Measurements from ENCODE around the gene MYBBP1A.

MYBBP1A gene

DNA sequence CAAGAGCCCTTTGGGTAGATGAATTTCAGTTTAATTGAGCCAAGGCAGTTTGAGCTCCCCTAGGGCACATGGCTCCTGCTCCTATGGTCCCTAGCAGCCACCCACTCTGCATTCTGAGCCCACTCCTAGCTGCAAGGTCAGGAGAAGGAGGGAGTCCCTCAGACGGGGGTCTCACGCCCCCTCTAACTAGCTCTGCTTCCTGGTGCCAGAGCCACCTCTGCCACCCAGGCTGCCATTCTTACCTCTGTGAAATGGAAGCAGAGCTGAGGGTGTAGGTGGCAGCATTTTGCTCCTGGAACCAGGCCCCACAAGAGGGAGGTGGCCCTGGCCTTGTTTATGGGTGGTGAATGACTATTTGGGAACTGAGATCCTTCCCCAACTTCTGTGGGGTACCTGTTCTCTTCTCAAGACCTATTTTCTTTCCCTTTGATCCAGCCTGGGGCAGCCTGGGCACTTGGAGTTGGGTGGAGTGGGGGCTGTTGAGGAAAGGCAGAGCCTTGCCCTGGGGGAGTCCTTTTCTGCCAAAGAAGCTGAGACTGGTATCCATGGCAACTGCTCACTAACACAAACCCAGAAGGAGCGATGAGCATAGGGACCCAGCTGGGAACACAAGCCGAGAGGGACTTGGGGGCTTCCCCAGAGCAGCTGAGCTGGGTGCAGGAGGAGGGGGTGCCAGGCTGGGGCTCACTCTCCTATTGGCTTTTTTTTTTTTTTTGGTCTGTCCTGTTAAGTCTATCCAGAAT is 51.7 kb downstream of the MYBBP1A start:
- no peak overlapping the region for H3K9ac ChIP-seq (ENCODE audit: low read length)
- peaks cover 9% of the 10 kb centered on the region for H3K27me3 ChIP-seq (ENCODE audit: control insufficient read depth, insufficient read depth, low read length)
- H3K4me3 ChIP-seq (ENCODE audit: low read length): no peak overlapping the region
- no peak overlapping the region for H3K27ac ChIP-seq (ENCODE audit: low read depth, low read length)
- no peaks in the 10 kb centered on the region for H3K4me1 ChIP-seq (ENCODE audit: control insufficient read depth, insufficient read depth, low read length)
- H3K36me3 ChIP-seq (ENCODE audit: control insufficient read depth, insufficient read depth, low read length): no peaks in the 10 kb centered on the region

GRCh38 chr17:4502466-4503154 is 52.6 kb downstream of the MYBBP1A start:
- Histone ChIP-seq H3K4me1 (ENCODE audit: control insufficient read depth, insufficient read depth, low read length) (no peaks in the 10 kb centered on the region), H3K9ac (ENCODE audit: low read length) (no peak overlapping the region), H3K4me3 (ENCODE audit: low read length) (no peak overlapping the region), H3K36me3 (ENCODE audit: control insufficient read depth, insufficient read depth, low read length) (no peaks in the 10 kb centered on the region), H3K27ac (ENCODE audit: low read depth, low read length) (no peak overlapping the region), H3K27me3 (ENCODE audit: control insufficient read depth, insufficient read depth, low read length) (peaks cover 9% of the 10 kb centered on the region)

DNA sequence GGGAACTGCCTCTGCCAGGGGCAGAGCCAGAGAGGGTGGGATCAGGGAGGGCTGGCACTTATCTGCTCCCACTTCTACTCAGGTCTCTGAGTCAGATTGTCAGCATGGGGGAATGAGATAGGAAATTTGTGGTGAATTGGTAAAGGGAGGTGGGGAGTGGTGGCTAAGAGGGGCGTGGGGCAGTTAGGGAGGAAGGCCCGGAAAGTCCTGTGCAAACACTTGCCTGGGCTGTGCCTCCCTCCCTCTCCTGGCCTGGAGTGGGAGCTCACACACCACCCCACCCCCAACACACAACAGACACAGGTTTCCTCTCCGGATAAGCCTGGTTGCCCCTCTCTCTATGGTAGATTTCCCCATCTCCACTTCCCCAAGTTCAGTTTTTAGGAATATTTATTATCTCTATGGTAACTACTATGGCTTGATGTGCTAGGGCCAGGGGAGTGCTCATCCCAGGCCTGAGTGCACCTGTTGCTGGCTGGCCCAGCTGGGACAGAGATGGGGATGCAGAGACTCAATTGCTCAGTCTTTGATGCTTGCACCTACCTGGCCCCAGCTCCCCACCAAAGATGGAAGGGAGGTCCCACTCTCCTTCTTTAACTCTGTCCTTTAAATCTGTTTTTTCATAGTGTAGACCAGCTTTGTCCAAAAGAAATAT is 53.8 kb downstream of the MYBBP1A start:
- Histone ChIP-seq H3K27me3 (ENCODE audit: control insufficient read depth, insufficient read depth, low read length) (peaks cover 9% of the 10 kb centered on the region), H3K4me3 (ENCODE audit: low read length) (no peak overlapping the region), H3K27ac (ENCODE audit: low read depth, low read length) (no peak overlapping the region), H3K9ac (ENCODE audit: low read length) (no peak overlapping the region), H3K4me1 (ENCODE audit: control insufficient read depth, insufficient read depth, low read length) (no peaks in the 10 kb centered on the region), H3K36me3 (ENCODE audit: control insufficient read depth, insufficient read depth, low read length) (no peaks in the 10 kb centered on the region)

DNA sequence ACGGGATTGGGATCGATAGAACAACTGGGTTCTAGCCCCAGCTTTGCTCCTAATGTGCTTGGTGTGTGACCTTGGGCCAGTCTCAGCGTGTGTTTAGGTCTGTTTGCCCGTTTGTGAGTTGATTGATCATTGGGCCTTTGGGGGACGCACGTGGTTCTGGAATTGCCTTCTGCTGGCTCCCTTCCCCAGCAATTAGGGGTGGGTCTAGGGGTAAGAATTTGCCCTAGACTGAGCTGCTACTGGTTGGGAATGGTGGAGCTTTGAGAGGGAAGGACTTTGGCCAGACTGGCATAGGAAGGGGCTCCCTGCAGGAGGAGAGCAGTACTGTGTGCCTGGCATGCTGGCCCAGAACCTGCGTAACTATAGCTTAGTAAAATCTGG is 55.0 kb downstream of the MYBBP1A start:
- Histone ChIP-seq H3K4me3 (ENCODE audit: low read length) (peak overlapping the region; percentile 56), H3K9ac (ENCODE audit: low read length) (no peak overlapping the region), H3K27me3 (ENCODE audit: control insufficient read depth, insufficient read depth, low read length) (peaks cover 9% of the 10 kb centered on the region), H3K36me3 (ENCODE audit: control insufficient read depth, insufficient read depth, low read length) (no peaks in the 10 kb centered on the region), H3K27ac (ENCODE audit: low read depth, low read length) (no peak overlapping the region), H3K4me1 (ENCODE audit: control insufficient read depth, insufficient read depth, low read length) (no peaks in the 10 kb centered on the region)

DNA sequence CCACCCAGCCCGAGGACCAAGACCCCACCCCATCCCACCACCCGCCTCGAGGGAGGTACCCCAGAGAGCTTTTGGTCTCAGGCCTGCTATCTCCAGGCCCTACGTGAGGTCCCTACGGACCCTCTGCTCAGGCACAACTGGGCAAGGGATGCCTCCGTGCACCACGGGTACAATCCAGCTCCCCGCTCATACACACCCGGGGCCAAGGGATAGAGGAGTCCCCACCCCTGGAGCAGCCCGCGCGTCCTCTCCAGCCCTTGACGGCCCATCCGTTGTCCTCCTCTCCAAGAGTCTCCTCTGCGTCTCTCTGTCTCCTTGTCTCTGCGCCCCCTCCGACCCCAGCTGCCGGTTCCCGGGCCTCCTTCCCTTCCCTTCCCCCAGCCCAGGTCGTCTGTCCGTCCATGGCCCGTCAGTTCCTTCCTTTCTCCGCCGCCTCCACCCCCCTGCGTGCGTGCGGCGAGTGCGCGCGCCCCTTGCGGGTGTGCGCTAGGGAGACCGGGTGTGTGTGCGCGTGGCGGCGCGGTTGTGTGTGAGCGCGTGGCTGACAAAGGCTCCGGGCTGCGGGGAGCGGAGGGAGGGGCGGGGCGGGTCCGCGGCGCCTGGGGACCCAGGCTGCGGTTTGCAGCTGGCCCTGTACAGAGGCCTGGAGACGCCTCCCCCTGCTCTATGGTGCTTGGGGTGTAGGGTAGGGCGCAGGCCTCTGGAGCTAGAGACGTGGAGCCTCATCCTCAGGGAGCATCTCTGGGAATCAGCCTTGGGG is 55.6 kb downstream of the MYBBP1A start:
- peaks cover 9% of the 10 kb centered on the region for H3K27me3 ChIP-seq (ENCODE audit: control insufficient read depth, insufficient read depth, low read length)
- no peaks in the 10 kb centered on the region for H3K36me3 ChIP-seq (ENCODE audit: control insufficient read depth, insufficient read depth, low read length)
- no peaks in the 10 kb centered on the region for H3K4me1 ChIP-seq (ENCODE audit: control insufficient read depth, insufficient read depth, low read length)
- peak overlapping the region; percentile 59 for H3K4me3 ChIP-seq (ENCODE audit: low read length)
- H3K27ac ChIP-seq (ENCODE audit: low read depth, low read length): no peak overlapping the region
- H3K9ac ChIP-seq (ENCODE audit: low read length): no peak overlapping the region

- Histone ChIP-seq H3K9ac (ENCODE audit: low read length) (no peak within 1 kb of the TSS), H3K4me3 (ENCODE audit: low read length) (peak within 1 kb of the TSS; percentile 59), H3K27me3 (ENCODE audit: control insufficient read depth, insufficient read depth, low read length) (peaks cover 9% of the 10 kb centered on the region), H3K36me3 (ENCODE audit: control insufficient read depth, insufficient read depth, low read length) (no peaks in the 10 kb centered on the region), H3K4me1 (ENCODE audit: control insufficient read depth, insufficient read depth, low read length) (no peaks in the 10 kb centered on the region), H3K27ac (ENCODE audit: low read depth, low read length) (no peak within 1 kb of the TSS)
These were observed 56.5 kb downstream of the MYBBP1A start, which contains the start of gene SPNS2 for GRCh38 chr17:4498461-4499397. Gene SPNS2, plus strand, starts transcription at chr17:4498881. Its CDS starts 167 bp downstream, at chr17:4499048.

- Histone ChIP-seq H3K4me3 (ENCODE audit: low read length) (no peak overlapping the region), H3K9ac (ENCODE audit: low read length) (no peak overlapping the region), H3K27ac (ENCODE audit: low read depth, low read length) (no peak overlapping the region), H3K4me1 (ENCODE audit: control insufficient read depth, insufficient read depth, low read length) (no peaks in the 10 kb centered on the region), H3K36me3 (ENCODE audit: control insufficient read depth, insufficient read depth, low read length) (no peaks in the 10 kb centered on the region), H3K27me3 (ENCODE audit: control insufficient read depth, insufficient read depth, low read length) (peaks cover 6% of the 10 kb centered on the region)
These were observed 57.9 kb downstream of the MYBBP1A start for GRCh38 chr17:4497101-4497824.

GRCh38 chr17:4492721-4493561 is 62.2 kb downstream of the MYBBP1A start:
- Histone ChIP-seq H3K27me3 (ENCODE audit: control insufficient read depth, insufficient read depth, low read length) (no peaks in the 10 kb centered on the region), H3K9ac (ENCODE audit: low read length) (no peak overlapping the region), H3K4me1 (ENCODE audit: control insufficient read depth, insufficient read depth, low read length) (no peaks in the 10 kb centered on the region), H3K4me3 (ENCODE audit: low read length) (no peak overlapping the region), H3K36me3 (ENCODE audit: control insufficient read depth, insufficient read depth, low read length) (no peaks in the 10 kb centered on the region), H3K27ac (ENCODE audit: low read depth, low read length) (no peak overlapping the region)

GRCh38 chr17:4490637-4491061 is 64.5 kb downstream of the MYBBP1A start:
- Histone ChIP-seq H3K9ac (ENCODE audit: low read length) (no peak overlapping the region), H3K4me1 (ENCODE audit: control insufficient read depth, insufficient read depth, low read length) (no peaks in the 10 kb centered on the region), H3K36me3 (ENCODE audit: control insufficient read depth, insufficient read depth, low read length) (no peaks in the 10 kb centered on the region), H3K27ac (ENCODE audit: low read depth, low read length) (no peak overlapping the region), H3K27me3 (ENCODE audit: control insufficient read depth, insufficient read depth, low read length) (no peaks in the 10 kb centered on the region), H3K4me3 (ENCODE audit: low read length) (no peak overlapping the region)

DNA sequence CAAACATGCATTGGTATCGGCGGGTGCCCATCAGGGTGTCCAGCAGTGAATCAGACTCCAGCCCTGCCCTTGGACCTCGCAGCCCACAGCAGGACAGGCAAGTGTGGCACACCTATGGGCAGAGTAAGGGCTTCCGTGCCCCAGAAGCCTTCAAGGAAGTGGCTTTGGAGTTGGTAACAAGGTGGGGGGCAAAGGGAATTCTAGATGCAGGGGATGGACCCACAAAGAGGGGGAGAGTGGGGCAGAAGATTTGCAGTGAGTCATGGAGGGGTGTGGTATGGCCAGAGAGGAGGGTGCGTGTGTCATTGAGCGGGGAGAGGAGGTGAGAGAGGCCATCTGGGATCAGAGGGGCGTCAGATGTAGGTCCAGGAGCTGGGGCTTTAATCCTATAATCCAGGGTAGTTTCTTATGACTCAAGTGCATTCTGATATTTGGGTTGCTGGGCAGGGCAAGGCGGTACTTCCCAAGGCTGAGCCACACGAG is 65.0 kb downstream of the MYBBP1A start:
- H3K9ac ChIP-seq (ENCODE audit: low read length): no peak overlapping the region
- no peaks in the 10 kb centered on the region for H3K4me1 ChIP-seq (ENCODE audit: control insufficient read depth, insufficient read depth, low read length)
- no peaks in the 10 kb centered on the region for H3K27me3 ChIP-seq (ENCODE audit: control insufficient read depth, insufficient read depth, low read length)
- no peak overlapping the region for H3K27ac ChIP-seq (ENCODE audit: low read depth, low read length)
- H3K36me3 ChIP-seq (ENCODE audit: control insufficient read depth, insufficient read depth, low read length): no peaks in the 10 kb centered on the region
- H3K4me3 ChIP-seq (ENCODE audit: low read length): no peak overlapping the region
